ENCODE measurements around the gene PRSS27.

- TF ChIP-seq EZH2 (IDR thresholded peaks at IDR 0.05; ENCODE audit: low read depth) (no peak), CTCF (conservative IDR thresholded peaks at IDR 0.05) (no peak)
Measured at GRCh38 chr16:2712063-2712441, 8.0 kb downstream of the PRSS27 start.

Data from PC-9 (cell line).